A549 (cell line): Measurements from ENCODE around the gene RABGAP1L.

Experiments used
- CEBPB ChIP-seq, 2 experiments: fragments of >200 bp in 1 of 2; sonication (Bioruptor Twin) in 1 of 2; formaldehyde crosslinking in 1 of 2; IDR thresholded peaks; 2 replicates each; pipeline ENCODE4 v1.6.1; 2012 to 2016
- CHD4 ChIP-seq: fragments of 200-600 bp; sonication (generic); IDR thresholded peaks from 2 replicates; pipeline ENCODE4 v1.6.1; 2016; ENCODE audit warnings: antibody characterized with exemption, mild to moderate bottlenecking, borderline replicate concordance
- EHMT2 ChIP-seq: fragments of 200-600 bp; sonication (generic); IDR thresholded peaks from 2 replicates; pipeline ENCODE4 v1.6.1; 2016; ENCODE audit warnings: antibody characterized with exemption, low read depth, mild to moderate bottlenecking, moderate library complexity
- ELK1 ChIP-seq: fragments of 150-350 bp; IDR thresholded peaks from 2 replicates; pipeline ENCODE4 v1.6.1; 2014; ENCODE audit warnings: low read depth, mild to moderate bottlenecking, low read length
- HOXA7 ChIP-seq: fragments of 250-450 bp; sonication (Bioruptor Pico); IDR thresholded peaks from 2 replicates; pipeline ENCODE4 v1.5.0; 2020; ENCODE audit warnings: mild to moderate bottlenecking, moderate library complexity
- RAD21 ChIP-seq, 2 experiments: fragments of >200 bp in 1 of 2; sonication (Bioruptor Twin) in 1 of 2; formaldehyde crosslinking in 1 of 2; IDR thresholded peaks in 1 of 2; conservative IDR thresholded peaks in 1 of 2; 2 replicates in 1 of 2; 3 replicates in 1 of 2; pipeline ENCODE4 v1.6.1; 2012 to 2018; ENCODE audit warnings: inconsistent platforms in 1 of 2
- RCOR1 ChIP-seq: fragments of 150-350 bp; IDR thresholded peaks from 2 replicates; pipeline ENCODE4 v1.6.1; 2014; ENCODE audit warnings: antibody characterized with exemption, low read length, low read depth
- ZFP36 ChIP-seq: fragments of 450-650 bp; IDR thresholded peaks from 2 replicates; pipeline ENCODE4 v1.6.1; 2014; ENCODE audit warnings: borderline replicate concordance; ENCODE audit not compliant: partially characterized antibody
- ZNF302 ChIP-seq: fragments of 250-450 bp; sonication (Bioruptor Pico); IDR thresholded peaks from 2 replicates; pipeline ENCODE4 v1.9.0; 2021; ENCODE audit warnings: inconsistent platforms, mild to moderate bottlenecking, moderate library complexity
- TF ChIP-seq, protein P1 (sequence below): fragments of >200 bp; sonication (Bioruptor Twin); formaldehyde crosslinking; IDR thresholded peaks from 3 replicates; pipeline ENCODE4 v1.5.1; 2016
- TF ChIP-seq, protein P2 (sequence below): fragments of 200-600 bp; sonication (generic); IDR thresholded peaks from 2 replicates; pipeline ENCODE4 v1.6.1; 2016; ENCODE audit warnings: antibody characterized with exemption, mild to moderate bottlenecking, moderate library complexity
- TF ChIP-seq, protein P3 (sequence below): fragments of 450-650 bp; IDR thresholded peaks from 2 replicates; pipeline ENCODE4 v1.6.1; 2014; ENCODE audit warnings: antibody characterized with exemption

- TF ChIP-seq, protein P1, sequence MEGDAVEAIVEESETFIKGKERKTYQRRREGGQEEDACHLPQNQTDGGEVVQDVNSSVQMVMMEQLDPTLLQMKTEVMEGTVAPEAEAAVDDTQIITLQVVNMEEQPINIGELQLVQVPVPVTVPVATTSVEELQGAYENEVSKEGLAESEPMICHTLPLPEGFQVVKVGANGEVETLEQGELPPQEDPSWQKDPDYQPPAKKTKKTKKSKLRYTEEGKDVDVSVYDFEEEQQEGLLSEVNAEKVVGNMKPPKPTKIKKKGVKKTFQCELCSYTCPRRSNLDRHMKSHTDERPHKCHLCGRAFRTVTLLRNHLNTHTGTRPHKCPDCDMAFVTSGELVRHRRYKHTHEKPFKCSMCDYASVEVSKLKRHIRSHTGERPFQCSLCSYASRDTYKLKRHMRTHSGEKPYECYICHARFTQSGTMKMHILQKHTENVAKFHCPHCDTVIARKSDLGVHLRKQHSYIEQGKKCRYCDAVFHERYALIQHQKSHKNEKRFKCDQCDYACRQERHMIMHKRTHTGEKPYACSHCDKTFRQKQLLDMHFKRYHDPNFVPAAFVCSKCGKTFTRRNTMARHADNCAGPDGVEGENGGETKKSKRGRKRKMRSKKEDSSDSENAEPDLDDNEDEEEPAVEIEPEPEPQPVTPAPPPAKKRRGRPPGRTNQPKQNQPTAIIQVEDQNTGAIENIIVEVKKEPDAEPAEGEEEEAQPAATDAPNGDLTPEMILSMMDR: no peak
- TF ChIP-seq, protein P2, sequence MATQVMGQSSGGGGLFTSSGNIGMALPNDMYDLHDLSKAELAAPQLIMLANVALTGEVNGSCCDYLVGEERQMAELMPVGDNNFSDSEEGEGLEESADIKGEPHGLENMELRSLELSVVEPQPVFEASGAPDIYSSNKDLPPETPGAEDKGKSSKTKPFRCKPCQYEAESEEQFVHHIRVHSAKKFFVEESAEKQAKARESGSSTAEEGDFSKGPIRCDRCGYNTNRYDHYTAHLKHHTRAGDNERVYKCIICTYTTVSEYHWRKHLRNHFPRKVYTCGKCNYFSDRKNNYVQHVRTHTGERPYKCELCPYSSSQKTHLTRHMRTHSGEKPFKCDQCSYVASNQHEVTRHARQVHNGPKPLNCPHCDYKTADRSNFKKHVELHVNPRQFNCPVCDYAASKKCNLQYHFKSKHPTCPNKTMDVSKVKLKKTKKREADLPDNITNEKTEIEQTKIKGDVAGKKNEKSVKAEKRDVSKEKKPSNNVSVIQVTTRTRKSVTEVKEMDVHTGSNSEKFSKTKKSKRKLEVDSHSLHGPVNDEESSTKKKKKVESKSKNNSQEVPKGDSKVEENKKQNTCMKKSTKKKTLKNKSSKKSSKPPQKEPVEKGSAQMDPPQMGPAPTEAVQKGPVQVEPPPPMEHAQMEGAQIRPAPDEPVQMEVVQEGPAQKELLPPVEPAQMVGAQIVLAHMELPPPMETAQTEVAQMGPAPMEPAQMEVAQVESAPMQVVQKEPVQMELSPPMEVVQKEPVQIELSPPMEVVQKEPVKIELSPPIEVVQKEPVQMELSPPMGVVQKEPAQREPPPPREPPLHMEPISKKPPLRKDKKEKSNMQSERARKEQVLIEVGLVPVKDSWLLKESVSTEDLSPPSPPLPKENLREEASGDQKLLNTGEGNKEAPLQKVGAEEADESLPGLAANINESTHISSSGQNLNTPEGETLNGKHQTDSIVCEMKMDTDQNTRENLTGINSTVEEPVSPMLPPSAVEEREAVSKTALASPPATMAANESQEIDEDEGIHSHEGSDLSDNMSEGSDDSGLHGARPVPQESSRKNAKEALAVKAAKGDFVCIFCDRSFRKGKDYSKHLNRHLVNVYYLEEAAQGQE: no peak
- TF ChIP-seq, protein P3, sequence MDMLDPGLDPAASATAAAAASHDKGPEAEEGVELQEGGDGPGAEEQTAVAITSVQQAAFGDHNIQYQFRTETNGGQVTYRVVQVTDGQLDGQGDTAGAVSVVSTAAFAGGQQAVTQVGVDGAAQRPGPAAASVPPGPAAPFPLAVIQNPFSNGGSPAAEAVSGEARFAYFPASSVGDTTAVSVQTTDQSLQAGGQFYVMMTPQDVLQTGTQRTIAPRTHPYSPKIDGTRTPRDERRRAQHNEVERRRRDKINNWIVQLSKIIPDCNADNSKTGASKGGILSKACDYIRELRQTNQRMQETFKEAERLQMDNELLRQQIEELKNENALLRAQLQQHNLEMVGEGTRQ: no peak
- TF ChIP-seq RAD21 (conservative IDR thresholded peaks at IDR 0.05 in 1 of 2, IDR thresholded peaks at IDR 0.05 in 1 of 2) (no peak), CEBPB (IDR thresholded peaks at IDR 0.05) (no peak), HOXA7 (CRISPR knock-in tag) (no peak), EHMT2 (no peak), ZNF302 (no peak), RCOR1 (no peak), ZFP36 (no peak), CHD4 (no peak), ELK1 (no peak)
These were observed at the start of gene RABGAP1L for GRCh38 chr1:174159252-174160108.
